GM12865 (cell line): ENCODE measurements around the gene PTPN6.

Source experiments
- DNase-seq: peaks from one replicate; pipeline ENCODE4 v3.0.0; 2010; ENCODE audit warnings: low read depth
- H3K4me3 ChIP-seq: 2 replicates; pipeline ENCODE4 v1.5.1; 2011; ENCODE audit warnings: mild to moderate bottlenecking, low read depth, low read length, control low read depth
- TF ChIP-seq, protein P1 (sequence below): IDR thresholded peaks from 2 replicates; pipeline ENCODE4 v1.5.1; 2011; ENCODE audit warnings: low read length, control low read depth, low read depth, inconsistent platforms; ENCODE audit not compliant: insufficient read depth; ENCODE audit errors: missing control alignments

PTPN6 gene

DNA sequence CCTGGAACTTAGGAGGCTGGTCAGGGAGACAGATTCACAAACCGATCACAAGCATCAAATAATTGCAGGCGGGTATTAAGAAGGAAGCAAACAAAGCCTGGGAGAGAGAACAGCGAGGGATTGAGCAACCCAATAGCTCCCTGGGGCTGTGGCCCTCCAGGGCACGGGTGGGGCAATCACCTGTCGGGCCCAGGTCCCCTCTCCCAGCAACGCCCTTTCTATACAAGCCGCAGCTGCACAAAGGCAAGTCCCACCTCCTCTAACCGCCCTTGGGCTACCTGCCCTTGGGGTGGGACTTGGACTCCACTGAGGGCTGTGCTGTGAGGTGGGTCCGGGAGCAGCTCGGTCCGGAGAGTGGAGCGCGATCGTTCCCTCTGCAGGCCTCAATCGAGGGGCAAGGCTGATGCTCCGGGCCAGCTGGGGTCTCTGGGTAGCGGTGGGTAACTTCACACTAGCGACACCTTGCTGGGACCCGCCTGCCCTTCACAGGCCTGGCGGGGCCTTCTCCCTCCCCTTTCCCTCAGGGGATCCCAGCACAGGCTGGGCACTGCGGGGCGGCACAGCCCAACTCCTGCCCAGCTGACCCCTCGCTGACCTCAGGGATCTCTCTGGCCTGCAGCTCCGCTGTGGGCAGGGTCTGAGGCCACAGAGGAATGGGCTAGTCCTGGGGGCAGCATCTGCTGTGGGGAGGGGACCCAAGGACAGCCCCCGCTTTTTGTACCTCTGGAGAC, 11.3 kb downstream of the PTPN6 start:
- peak overlapping the region; percentile 76 for H3K4me3 ChIP-seq
- TF ChIP-seq, protein P1, sequence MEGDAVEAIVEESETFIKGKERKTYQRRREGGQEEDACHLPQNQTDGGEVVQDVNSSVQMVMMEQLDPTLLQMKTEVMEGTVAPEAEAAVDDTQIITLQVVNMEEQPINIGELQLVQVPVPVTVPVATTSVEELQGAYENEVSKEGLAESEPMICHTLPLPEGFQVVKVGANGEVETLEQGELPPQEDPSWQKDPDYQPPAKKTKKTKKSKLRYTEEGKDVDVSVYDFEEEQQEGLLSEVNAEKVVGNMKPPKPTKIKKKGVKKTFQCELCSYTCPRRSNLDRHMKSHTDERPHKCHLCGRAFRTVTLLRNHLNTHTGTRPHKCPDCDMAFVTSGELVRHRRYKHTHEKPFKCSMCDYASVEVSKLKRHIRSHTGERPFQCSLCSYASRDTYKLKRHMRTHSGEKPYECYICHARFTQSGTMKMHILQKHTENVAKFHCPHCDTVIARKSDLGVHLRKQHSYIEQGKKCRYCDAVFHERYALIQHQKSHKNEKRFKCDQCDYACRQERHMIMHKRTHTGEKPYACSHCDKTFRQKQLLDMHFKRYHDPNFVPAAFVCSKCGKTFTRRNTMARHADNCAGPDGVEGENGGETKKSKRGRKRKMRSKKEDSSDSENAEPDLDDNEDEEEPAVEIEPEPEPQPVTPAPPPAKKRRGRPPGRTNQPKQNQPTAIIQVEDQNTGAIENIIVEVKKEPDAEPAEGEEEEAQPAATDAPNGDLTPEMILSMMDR, result no peak
- no peak for DNase-seq

DNA sequence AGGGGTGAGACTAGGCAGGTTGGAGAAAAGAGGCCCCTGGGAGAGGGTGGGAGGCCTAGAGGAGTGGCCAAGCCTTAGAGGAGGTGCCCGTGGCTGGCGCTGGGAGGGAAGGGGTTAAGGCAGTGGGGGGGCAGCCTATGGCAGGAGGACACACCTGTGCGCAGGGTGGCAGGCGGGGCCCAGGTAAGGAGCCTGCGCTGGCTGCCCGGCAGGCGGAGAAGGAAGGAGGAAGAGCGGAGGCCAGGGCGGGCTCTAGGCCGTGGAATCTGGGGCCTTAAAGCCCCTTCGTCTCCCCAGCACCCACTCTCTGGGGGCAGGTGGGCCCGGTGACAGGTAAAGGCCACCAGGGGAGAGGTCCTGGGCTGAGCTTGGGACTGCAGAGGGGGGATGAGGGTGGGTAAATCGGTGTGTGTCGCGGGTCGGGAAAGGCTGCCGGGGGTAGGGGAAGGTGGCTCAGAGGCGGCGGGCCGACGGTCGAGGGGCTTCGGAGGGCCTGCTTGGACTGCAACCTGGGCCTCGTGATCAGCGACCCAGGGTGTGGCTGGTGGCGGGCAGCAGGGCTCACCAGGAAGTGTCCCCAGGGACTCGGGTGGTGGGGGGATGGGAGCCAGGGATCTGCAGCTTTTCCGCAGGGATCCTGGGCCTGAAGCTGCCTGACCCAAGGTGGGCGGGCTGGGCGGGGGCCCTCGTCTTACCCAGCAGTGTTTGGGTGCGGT, 12.0 kb downstream of the PTPN6 start:
- TF ChIP-seq, protein P1, result no peak
- no peak for DNase-seq
- H3K4me3 ChIP-seq, result no peak overlapping the region

DNA sequence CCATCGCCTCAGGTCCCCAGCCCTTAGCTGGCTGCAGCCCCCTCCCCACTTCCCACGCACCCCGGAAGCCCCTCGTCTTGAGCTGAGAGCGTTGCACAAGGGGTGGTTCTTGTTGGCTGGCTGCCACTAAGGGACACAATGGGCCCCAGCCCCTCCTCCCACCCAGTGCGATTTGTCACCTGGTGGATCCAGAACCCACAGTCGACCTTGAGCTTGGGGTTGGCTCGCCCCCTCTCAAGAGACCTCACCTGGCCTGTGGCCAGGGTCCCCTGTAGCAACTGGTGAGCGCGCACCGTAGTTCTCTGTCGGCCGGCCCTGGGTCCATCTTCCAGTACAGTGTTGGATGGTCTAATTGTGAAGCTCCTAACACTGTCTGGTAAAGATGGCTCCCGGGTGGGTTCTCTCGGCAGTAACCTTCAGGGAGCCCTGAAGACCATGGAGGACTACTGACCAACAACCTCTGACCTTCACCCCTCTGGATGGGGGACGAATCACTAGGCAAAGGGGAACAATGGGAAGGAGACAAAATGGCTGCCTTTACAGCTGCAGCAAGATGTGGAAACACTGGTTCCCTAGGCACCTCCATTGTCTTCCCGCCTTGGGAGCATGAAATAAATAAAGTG, 12.7 kb downstream of the PTPN6 start:
- H3K4me3 ChIP-seq, result no peak overlapping the region

DNA sequence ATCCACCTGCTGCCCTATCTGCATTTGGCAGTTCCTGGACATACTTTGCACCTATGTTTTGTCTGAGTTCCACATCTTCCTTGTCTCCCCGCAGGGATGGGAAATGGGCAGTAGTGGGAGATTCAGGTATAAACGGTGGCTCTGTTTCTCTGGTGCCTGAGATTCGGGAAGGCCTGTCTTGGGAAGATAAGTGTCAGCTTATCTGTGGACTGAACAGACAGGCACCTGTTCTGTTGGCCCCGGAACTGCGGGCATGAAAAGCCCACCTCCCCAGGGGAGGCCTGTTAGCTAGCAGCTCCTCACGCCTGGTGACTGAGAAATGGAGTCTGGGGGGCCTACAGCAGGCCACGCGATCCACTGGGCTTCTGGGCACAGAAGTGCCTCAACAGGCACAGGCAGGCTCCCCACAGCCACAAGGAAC, 13.5 kb downstream of the PTPN6 start:
- no peak overlapping the region for H3K4me3 ChIP-seq
- no peak for DNase-seq
- TF ChIP-seq, protein P1, result no peak

More for the DNA sequence above, 12.7 kb downstream of the PTPN6 start:
- no peak for DNase-seq
- TF ChIP-seq, protein P1, result no peak

DNA sequence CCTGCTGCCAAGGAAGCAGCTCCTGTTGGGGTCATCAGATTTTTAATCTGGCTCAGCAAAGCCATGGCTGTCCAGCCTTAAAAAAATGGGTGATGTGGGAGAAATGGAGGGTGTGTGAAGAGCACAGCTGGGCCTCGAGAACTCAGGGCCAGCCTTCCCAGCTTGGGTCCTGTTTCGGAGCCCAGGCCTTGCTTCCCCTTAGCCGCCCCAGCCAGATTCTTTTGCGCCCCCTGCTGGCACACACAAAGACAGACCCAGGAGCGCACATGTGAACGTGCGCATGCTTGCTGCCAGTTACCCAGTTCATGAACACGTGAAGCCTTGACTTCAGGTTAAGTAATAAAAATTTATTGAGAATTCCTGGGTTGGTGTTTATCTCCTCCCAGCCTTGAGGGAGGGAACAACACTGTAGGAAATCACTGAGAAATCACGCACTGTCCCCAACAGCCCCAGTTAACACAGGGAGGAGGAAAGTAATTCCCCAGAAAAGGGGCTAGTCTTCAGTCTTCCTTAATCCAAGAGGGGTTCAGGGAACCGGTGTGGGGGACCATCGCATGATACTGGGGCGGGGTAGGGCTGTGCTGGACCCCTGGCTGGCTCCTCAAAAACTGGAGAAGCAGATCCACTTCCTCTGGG, 14.0 kb downstream of the PTPN6 start:
- H3K4me3 ChIP-seq, result no peak overlapping the region
- TF ChIP-seq, protein P1, result peak; percentile 92
- peak; percentile 94 for DNase-seq

GRCh38 chr12:6965714-6966113, 14.6 kb downstream of the PTPN6 start:
- DNase-seq, result peak; percentile 1
- no peak overlapping the region for H3K4me3 ChIP-seq
- TF ChIP-seq, protein P1, result no peak
